NCI-H146 treated with DMSO at 0.1 percent for 48 hours (cell line): Measurements from ENCODE around the gene CDK17.

Experiments used
- DNase-seq: peaks from one replicate; lab custom pipeline; 2025; ENCODE audit not compliant: unreplicated experiment; lab: John Stamatoyannopoulos, UW

Gene CDK17

GRCh38 chr12:96241846-96242256 is 158.4 kb downstream of the CDK17 start:
- DNase-seq: no peak

GRCh38 chr12:96241431-96241830 is 158.8 kb downstream of the CDK17 start:
- no peak for DNase-seq

GRCh38 chr12:96240656-96241055 is 159.6 kb downstream of the CDK17 start:
- no peak for DNase-seq

GRCh38 chr12:96239711-96240635 is 160.3 kb downstream of the CDK17 start:
- no peak for DNase-seq

- DNase-seq: no peak
These were observed 161.7 kb downstream of the CDK17 start for GRCh38 chr12:96238336-96239047.

- DNase-seq: no peak
These were observed 162.7 kb downstream of the CDK17 start for GRCh38 chr12:96237465-96238077.

- DNase-seq: no peak
These were observed 163.2 kb downstream of the CDK17 start for GRCh38 chr12:96237035-96237434.

- DNase-seq: no peak
These were observed 163.9 kb downstream of the CDK17 start for GRCh38 chr12:96236221-96236822.

- DNase-seq: peak; percentile 69
These were observed 164.8 kb downstream of the CDK17 start for GRCh38 chr12:96235484-96235826.

- peak; percentile 59 for DNase-seq
These were observed 165.4 kb downstream of the CDK17 start for GRCh38 chr12:96234591-96235483.

GRCh38 chr12:96233939-96234461 is 166.2 kb downstream of the CDK17 start:
- no peak for DNase-seq

GRCh38 chr12:96233168-96233567 is 167.1 kb downstream of the CDK17 start:
- DNase-seq: no peak

GRCh38 chr12:96230646-96231045 is 169.6 kb downstream of the CDK17 start:
- DNase-seq: no peak

GRCh38 chr12:96228566-96229248 is 171.5 kb downstream of the CDK17 start:
- no peak for DNase-seq
